Activated naive CD4-positive, alpha-beta T cell treated with anti-CD3 and anti-CD28 coated beads, Interleukin-2, amount 50 U/mL, for 16 hours (primary cell): ENCODE data around the gene WNT5A.
"Not testable (repeated sequence)": the region's sequence is repeated elsewhere in the genome, so short reads cannot be mapped to it uniquely, and the experiment has no call there.

Source experiments
- DNase-seq: peaks from one replicate; pipeline ENCODE4 v3.0.0-alpha.2; 2020

WNT5A gene

DNA sequence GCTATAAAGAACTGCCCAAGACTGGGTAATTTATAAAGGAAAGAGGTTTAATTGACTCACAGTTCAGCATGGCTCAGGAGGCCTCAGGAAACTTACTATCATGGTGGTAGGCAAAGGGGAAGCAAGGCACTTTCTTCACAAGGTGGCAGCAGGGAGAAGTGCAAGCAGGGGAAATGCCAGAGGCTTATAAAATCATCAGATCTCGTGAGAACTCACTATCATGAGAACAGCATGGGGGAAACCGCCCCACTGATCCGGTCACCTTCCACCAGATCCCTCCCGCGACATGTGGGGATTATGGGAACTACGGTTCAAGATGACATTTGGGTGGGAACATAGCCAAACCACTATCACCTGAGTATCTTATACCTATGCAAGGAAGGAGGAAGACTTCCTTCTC lies 18.0 kb upstream of the WNT5A start:
- DNase-seq: not testable (repeated sequence)

DNA sequence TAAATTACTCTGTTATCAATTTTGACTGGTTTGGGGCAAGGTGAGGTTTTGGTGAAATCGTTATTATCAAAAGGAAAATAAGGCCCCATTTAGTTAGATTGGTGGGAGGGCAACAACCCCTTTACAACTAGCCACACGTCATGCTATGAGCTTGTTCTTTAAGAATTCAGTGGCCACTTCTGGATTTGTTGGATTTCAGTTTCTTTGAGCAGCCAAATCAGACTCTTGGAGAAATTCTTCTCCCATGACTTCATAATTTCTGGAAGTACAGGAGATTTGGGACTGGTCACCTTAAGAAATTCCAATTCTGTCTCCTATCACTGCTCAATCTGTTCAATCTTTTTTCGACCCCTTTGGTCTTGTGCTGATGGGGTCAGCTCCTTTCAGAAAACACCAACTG lies 14.8 kb upstream of the WNT5A start:
- no peak for DNase-seq

DNA sequence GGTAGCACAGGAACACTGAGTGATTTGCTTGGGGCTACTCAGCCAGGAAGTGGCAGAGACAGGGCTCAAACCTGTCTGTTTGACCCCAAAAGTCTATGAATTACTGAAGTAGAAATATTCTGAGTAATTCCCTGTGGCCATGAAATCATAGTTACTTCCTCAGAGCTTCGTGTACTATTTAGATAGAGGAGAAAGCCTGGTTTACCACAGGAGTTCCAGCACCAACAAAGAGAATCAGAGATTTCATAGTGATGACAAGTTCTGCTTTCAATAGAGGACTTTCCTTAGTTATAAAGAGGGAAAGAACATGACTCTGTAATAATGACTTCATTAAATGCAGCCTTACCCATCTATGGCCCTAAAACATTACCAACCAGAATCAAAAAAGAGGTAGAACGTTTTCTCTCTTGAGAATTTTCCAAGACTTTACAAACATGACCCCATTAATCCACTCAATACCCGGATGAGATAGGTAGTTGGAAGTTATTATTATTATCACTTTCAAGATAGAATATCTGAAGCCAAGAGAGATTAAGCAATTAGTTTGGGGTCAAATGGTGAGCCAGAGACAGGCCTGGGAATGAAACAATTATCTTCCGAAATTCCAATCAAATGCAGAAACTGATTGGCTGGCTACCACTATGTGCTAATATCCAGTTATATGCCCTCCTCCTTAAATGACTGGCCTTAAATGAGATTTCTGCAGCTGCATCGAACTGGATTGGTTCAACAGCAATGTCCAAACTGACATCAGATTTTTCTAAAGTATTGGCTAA lies 13.6 kb upstream of the WNT5A start:
- no peak for DNase-seq

DNA sequence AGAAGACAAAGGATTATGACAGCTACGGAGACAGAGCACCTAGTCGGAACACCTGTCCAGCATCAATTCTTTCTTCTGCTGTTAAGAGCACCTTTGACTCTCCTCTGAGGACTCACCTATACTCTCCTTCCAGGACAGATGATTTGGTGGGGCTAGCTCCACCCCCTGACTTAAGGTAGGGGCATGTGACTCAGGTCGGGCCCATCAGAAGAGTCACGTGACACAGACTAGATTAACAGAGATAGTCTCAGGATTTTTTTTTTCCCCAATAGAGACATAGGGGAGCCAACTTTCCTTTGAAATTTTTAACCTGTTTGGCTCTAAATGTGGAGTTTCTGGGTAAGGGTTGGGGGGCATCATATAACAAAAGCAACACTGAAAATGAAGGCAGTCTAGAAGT lies 11.4 kb upstream of the WNT5A start:
- DNase-seq: no peak

DNA sequence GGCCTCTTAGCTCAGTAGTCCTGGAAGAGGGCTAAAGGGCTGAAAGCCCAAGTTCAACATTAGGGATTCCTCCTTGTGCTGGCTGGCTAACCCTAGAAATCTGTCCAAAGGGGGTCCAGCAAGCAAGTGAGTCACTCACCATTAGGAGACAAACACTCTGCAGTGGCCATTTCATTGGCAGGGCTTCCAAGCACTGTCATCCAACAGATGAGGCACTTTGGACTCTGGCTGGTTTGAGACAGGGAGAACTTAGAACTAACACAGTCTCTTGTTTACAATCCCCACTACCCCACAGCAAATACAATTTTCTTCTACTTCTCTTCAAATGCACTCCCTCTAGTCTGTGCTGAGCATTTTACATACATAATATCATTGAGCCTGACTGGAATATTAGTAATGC lies 10.1 kb upstream of the WNT5A start:
- no peak for DNase-seq

DNA sequence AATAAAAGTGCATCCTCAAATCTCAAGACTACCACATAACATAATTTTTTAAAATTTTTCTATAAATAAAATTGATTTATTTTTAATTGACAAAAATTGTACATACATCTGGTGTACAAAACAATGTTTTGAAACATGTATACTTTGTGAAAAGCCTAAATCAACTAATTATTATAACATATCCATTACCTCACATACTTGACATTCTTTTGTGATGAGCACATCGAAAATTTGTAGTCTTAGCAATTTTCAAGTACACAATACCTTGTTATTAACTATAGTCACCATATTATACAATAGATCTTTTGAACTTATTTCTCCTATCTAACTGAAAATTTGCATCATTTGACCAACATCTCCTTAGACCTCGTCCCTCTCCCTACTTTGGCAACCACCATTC lies 7.9 kb upstream of the WNT5A start:
- DNase-seq: no peak

DNA sequence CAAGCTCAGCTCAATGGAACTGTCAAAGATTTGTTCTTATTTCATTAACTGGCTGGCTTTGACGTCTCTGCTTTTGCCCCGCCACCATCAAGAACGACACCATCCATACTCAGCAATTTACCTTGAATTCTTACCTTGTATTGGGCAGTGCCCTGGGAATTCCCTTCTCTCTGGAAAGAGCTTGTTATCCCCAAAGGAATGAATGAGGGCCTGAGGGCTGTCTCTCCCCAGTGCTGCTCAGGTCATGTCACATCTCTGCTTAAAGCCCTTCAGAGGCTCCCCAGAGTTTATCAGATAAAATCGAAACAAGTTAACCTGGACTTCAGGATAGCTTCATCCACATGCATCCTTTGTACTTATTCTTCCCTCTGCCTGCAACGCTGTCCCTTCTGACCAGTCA lies 5.9 kb upstream of the WNT5A start:
- no peak for DNase-seq

DNA sequence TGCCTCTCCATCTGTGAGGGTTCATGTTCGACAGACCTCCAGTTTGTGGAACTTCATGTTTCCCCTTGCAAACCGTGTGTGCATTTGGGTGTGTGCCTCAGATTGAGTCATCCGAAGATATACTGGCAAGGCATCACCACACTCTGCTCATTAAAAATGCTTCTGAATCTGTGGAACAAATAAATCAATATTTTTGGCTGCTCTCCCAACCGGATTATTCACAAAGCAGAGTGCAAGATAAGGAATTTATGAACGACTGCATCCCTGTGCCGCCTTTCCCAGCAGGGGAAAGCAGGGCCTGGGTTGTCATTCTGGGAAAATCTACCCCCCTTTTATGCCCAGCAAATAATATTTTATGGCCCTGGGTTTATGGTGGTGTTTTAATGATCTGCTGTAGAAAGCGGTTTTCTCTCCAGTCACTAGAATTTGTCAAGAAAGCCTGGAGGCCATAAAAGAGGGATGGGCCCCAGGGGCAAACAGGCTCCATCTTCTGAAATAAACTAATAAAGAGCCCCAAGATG lies 4.2 kb upstream of the WNT5A start:
- DNase-seq: no peak

DNA sequence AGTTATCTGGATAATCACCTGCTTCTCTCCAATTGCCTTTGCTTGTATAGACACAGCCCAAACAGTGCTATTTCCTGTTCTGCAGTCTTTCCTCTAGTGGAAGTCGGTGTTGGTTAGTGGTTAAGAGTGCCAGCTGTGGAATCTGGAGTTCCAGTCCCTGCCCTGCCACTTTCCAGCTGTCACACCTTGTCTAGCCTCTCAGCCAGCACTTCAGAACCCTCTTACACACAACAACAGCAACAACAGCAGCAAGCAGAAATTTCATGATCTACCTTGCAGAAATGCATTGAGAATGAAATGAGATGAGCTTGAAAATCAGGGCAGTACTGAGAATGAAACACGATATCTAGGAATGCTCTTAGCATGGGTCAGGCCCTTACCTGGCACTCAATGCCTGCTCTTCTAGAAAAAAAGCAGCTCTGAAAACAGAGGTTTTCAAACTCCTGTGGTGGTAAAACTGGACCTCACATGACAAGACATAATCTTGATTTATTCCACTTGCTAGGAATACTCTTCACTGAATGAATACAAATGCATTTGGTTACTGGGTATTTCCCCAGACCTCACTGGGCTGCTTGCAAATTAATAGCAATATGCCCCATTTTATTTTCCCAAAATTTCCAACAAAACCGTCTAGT lies 3.3 kb upstream of the WNT5A start:
- no peak for DNase-seq

DNA sequence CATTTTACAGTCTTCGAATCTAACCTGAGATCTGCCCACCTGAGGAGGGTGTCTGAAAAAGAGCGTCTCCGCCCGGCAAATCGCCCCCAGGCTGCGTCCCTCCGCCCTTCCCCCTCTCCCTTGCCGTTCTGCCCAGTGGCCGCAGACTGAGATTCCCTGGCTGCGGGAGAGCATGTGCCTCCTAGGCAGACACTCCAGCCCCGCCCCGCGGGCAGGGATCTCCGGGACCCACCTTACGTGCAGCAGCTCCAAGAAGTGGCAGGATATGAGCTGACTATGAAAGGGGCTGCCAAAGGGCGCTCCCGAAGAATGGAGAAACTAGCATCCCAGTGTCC lies 2.7 kb upstream of the WNT5A start:
- DNase-seq: no peak

DNA sequence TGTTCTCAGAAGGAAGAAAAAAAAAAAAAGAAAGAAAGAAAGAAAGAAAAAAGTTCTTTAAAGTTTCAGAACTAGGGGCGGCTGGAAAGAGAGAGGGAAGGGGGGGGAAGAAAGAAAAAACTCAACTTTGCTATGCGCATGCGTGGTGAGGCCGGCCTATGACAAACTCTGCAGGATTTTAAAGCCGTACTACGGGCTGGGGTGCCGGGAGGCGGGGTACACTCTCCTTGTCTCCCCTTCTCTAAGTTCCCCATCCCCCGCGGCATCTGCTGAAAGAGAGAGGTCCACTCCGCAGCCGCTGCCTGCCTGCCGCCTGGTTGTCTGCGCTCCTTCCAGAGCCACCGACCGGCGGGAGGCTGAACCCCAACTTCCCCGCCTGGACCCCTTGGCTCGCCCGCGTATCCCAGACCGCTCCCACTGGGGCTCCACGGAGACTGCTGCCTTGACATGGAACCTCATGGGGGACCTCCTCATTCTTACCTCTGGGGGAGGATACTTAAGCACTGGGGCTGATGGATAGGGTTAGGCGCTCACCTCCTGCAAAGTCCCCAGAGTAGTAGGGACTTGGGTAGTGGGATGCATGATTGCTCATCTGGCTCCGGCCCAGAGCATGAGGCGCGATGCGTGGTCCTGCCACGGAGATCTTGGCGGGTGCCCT lies 1.4 kb upstream of the WNT5A start:
- no peak for DNase-seq

DNA sequence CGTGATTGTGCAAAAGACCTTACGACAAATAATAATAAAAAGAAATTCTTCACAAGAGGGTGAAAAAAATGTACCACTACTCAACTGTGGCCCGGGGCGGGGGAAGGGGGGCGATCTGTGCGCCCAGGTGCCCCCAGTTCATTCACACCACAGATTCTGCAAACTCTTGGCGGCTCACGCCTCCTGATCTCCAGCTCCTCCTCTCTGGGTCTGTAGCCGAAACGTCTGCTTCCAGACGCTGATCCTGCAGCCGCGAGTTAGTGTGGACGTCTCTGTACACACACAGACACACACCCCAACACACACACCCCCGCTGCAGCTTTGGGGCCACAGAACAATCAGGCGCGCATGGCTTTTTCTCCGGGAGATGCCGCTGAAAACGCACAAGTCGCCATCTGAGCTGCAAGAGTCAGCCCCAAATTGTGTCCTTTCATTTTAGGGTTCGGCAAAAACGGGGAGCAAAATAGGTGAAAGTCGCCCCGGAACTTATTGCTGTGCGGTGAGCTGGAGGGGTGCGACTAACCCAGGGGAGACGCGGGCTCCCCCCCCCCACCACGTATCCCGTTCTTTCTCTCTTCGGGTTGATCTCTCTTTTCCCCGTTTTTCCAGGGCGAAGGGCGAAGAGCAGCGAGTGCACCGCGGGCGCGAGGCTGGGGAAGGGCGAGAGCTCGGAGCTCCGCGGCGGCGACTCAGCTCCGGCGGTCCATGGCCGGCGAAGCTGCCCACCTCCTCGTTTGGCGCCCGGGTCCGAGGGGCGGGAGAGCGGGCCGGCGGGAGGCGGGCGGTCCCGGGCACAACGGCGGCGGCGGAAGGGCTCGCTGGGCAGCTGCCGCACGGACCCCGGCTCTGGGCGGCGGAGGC lies 505 bp upstream of the WNT5A start:
- no peak for DNase-seq

DNA sequence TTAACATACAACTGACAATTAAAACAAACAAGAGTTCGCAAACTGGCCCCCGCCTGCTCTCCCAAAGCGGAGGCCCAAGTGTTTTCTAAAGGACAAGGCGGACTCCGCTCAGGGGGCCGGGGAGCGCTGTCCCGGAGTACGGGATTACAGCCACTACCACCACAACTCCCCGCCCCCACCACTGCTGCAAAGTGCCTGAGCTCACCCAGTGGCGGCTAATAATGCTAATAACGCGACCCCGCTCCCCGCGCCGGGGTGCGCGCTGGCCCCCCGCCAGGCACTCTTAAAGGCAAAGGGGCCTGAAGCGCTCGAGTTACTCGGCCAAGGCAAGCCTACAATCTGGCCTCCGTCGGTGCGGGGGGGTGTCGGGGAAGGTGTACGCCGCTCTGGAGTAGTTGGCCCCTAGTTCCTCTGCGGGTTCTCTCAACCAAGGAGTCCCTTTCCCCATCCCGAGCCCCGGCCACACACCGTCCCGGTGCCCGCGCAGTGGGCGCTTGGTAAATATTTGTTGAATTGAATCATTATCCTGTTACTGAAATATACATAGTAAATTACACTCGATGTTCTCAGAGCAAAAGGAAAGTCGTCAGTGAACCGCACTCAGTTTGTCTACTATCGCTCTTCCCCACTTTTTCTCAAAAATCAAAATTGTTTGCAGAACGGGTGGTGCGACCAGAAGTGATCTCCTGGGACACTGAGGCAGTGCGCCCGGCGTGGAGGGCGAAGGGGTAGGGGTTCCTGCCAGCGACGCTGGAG lies 827 bp downstream of the WNT5A start:
- no peak for DNase-seq

DNA sequence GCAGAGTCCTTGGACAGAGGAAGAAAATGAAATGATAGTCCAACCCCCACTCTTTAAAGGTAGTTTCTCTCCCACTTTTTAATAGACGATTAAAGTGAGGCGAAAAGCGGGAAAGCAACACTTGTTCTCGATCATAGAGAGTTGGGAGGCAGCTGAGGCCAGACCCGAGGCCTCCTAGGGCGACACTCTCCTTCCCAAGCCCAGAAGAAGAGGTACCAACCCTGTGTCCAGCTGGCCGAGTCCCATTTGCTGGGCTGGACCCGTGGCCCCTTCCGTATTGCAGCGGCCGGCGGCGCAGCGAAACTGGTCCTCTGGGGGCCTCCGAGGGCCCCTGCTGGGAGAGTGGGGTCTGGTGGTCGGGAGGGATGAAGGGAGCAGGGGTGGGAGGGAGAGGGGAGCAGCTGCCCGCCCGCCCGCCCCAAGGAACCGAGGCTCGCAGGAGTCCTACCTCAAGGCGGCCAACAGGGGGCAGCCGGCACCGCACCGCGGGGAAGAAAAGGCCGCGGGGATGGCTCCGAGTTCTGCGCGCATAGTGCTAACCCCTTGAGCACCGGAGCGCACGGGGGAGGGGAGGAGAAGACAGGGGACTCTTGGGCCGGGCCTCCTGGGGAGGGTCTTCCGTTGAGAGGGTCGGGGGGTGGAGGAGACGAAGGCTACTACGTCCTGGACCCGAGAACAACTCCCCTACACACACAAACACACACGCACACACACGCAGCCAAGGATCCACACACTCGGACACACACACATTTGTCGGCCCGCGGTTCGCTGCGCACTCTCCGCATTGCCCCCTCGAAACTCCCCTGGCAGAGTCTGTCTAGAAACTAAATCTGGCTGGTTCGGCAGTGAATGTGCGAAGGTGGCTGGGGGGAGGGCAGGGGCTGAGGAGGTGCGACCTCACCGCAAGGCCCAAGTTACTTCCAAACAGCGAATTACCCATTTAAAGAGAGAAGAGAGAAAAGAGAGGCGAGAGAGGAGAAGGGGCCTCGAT lies 2.0 kb downstream of the WNT5A start:
- no peak for DNase-seq

DNA sequence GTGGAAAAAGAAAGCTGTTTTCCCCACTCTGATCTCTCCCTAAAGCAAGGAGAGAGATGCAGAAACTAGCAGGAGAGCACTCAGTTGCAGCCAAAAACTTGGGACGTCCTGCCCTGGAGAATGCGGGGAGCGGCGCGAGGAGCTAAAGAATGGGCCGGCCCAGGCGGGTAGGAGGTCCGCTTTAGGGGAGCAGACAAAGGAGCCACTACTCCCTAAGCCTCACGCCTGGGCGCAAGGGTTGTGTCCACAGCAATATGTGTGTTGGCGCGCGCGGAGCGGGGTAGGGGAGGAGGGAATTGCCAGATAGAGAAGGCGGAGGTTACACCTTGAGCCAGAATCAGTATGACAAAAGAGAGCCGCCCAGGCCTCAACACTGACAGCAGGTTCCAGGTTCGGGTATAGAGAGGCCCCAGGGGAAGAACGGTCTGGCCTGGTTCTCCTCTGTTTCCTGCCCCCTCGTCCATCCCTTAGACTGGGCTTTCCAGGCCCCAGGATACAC lies 2.9 kb downstream of the WNT5A start:
- DNase-seq: no peak

DNA sequence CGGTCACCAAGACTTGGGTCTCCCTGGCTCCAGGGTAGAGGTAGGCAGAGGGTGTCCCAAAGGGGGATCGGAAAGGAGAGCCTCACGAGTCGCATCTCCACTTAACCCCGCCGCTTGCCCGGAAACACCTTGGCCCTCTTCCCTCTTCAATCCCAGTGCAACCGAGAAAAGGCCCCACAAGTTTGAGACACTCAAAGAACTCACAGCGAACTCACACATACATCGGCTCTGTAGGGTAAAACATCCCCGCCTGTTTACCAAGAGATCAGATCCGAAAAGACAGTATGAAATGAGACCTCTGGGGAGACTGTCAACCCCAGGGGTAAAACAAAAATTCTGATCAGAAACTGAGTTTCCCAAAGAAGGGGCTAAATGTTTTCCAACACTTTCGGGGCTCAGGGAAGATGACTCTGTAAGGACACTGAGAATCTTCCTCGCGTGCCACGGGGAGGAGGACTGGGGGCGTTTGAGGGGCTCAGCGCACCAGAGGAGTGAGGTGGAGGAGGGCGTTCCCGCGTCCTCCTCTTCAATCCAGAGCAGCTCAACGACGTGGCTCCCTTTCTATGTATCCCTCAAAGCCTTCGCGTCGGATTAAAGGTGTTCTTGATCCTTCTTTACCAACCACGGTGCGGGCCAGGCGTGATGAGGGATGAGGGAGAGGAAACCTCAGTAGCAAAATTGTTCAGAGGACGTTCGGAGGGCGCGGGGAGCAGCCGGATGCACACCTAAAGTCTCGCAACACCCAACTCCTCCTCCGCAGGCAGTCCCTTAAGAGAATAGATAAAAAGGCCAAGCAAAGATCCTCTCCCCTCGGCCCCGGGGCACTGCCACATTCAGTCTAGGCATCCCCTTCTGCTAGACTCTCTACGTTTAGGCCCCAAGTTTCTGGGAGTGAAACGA lies 3.7 kb downstream of the WNT5A start:
- DNase-seq: no peak

DNA sequence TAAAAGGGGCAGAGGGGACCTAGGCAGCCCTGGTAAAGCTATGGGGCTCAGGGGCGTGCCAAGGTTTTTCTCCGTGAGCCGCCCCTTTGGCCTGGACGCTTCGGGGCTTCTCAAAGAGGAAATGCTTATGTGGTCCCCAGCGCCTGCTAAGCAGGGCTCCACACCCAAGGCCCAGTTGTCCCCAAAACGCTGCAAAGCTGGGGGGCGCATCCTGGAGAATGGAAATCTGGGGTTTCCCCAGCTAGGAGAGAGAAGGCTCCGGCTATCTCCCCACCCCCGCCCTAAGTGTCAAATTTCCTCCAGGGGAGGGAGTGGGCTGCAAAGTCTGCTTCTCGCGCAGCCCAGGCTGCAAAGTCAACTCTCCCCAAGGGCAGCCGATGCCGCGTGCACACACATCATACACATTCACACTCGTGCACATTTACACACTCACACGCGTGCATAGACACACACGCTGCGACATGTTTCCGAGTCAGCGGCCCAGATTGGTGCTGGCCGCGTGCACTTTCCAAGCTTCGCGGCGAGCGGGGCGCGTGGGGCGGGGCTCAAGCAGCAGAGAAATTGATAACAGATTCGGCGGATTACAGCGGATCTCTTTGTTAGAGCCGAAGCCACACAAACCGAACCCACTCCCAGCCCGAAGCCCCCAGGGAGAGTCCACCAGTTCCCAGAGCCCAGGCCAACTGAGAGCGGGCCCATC lies 4.5 kb downstream of the WNT5A start:
- no peak for DNase-seq

DNA sequence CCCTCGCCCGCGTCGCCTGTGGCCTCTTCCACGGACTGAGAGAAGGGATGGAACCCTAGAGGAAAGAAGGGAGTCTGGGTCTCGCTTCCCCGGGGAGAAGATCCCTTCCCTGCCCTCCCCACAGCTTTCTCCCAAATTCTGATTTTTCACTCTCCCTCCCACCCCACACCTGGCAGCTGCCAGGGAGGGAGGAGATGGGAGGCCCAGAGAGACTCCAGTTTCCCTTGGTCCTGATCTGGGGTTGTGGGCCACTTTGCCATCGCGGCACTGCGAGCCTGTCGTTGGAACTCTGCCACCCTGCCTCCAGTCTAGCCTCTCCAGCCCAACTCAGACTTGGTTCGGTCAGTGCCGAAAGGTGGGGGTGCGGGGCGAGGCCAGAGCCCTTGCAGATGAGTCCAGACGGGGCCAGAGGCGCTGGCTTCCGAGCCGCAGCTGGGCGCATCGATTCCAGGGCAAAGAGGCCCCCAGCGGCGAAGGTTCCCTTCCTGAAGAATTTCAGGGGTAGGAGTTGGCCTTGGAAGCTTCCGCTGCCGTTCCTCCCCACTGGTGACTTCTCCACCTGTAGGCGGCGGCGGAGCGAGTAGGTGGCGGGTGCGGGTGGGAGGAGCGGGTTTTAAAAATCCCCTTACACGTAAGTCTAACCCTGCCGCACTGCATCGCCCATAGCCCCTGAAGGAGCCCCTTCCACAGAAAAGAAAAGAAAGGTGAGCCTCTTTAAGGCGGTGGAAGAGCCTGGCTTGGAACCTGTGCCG lies 5.2 kb downstream of the WNT5A start:
- no peak for DNase-seq
